ENCODE data around the gene PRM2.

DNA sequence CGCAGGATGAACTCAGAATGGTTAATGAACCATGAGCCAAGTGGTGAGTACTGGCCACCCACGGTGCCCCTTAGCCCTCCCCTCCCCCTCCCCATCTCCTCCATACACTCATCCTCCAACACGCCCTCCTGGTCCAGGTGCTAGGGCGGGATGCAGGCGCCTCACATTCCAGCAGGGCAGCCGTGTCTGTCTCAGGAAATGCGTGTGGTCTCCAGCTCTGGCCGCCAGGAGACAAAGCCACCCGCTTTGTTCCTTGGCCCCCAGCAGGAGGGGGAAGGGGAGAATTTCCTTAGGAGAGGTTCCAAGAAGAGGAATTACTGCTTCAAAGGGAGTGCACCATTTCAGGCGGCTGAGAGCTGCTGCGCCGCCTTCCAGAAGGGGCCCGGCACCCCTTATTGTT lies 39.2 kb upstream of the PRM2 start:
- TF ChIP-seq, protein P1, sequence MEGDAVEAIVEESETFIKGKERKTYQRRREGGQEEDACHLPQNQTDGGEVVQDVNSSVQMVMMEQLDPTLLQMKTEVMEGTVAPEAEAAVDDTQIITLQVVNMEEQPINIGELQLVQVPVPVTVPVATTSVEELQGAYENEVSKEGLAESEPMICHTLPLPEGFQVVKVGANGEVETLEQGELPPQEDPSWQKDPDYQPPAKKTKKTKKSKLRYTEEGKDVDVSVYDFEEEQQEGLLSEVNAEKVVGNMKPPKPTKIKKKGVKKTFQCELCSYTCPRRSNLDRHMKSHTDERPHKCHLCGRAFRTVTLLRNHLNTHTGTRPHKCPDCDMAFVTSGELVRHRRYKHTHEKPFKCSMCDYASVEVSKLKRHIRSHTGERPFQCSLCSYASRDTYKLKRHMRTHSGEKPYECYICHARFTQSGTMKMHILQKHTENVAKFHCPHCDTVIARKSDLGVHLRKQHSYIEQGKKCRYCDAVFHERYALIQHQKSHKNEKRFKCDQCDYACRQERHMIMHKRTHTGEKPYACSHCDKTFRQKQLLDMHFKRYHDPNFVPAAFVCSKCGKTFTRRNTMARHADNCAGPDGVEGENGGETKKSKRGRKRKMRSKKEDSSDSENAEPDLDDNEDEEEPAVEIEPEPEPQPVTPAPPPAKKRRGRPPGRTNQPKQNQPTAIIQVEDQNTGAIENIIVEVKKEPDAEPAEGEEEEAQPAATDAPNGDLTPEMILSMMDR (IDR thresholded peaks at IDR 0.05; ENCODE audit: control extremely low read depth in 1 of 3, insufficient read depth in 1 of 3, low read depth in 1 of 3, low read length in 3 of 3) = peak; percentile 29 to 55 (median 41)
- TF ChIP-seq TEAD4 (IDR thresholded peaks at IDR 0.05; ENCODE audit: low read depth, low read length) = peak; percentile 99
- no peak for TF ChIP-seq POLR2AphosphoS5 (IDR thresholded peaks at IDR 0.05; ENCODE audit: low read depth, low read length)
- no peak for TF ChIP-seq SUZ12 (IDR thresholded peaks at IDR 0.05; ENCODE audit: low read length)
- TF ChIP-seq EZH2 (IDR thresholded peaks at IDR 0.05; ENCODE audit: low read depth, low read length, severe bottlenecking) = no peak
- TF ChIP-seq, protein P2, sequence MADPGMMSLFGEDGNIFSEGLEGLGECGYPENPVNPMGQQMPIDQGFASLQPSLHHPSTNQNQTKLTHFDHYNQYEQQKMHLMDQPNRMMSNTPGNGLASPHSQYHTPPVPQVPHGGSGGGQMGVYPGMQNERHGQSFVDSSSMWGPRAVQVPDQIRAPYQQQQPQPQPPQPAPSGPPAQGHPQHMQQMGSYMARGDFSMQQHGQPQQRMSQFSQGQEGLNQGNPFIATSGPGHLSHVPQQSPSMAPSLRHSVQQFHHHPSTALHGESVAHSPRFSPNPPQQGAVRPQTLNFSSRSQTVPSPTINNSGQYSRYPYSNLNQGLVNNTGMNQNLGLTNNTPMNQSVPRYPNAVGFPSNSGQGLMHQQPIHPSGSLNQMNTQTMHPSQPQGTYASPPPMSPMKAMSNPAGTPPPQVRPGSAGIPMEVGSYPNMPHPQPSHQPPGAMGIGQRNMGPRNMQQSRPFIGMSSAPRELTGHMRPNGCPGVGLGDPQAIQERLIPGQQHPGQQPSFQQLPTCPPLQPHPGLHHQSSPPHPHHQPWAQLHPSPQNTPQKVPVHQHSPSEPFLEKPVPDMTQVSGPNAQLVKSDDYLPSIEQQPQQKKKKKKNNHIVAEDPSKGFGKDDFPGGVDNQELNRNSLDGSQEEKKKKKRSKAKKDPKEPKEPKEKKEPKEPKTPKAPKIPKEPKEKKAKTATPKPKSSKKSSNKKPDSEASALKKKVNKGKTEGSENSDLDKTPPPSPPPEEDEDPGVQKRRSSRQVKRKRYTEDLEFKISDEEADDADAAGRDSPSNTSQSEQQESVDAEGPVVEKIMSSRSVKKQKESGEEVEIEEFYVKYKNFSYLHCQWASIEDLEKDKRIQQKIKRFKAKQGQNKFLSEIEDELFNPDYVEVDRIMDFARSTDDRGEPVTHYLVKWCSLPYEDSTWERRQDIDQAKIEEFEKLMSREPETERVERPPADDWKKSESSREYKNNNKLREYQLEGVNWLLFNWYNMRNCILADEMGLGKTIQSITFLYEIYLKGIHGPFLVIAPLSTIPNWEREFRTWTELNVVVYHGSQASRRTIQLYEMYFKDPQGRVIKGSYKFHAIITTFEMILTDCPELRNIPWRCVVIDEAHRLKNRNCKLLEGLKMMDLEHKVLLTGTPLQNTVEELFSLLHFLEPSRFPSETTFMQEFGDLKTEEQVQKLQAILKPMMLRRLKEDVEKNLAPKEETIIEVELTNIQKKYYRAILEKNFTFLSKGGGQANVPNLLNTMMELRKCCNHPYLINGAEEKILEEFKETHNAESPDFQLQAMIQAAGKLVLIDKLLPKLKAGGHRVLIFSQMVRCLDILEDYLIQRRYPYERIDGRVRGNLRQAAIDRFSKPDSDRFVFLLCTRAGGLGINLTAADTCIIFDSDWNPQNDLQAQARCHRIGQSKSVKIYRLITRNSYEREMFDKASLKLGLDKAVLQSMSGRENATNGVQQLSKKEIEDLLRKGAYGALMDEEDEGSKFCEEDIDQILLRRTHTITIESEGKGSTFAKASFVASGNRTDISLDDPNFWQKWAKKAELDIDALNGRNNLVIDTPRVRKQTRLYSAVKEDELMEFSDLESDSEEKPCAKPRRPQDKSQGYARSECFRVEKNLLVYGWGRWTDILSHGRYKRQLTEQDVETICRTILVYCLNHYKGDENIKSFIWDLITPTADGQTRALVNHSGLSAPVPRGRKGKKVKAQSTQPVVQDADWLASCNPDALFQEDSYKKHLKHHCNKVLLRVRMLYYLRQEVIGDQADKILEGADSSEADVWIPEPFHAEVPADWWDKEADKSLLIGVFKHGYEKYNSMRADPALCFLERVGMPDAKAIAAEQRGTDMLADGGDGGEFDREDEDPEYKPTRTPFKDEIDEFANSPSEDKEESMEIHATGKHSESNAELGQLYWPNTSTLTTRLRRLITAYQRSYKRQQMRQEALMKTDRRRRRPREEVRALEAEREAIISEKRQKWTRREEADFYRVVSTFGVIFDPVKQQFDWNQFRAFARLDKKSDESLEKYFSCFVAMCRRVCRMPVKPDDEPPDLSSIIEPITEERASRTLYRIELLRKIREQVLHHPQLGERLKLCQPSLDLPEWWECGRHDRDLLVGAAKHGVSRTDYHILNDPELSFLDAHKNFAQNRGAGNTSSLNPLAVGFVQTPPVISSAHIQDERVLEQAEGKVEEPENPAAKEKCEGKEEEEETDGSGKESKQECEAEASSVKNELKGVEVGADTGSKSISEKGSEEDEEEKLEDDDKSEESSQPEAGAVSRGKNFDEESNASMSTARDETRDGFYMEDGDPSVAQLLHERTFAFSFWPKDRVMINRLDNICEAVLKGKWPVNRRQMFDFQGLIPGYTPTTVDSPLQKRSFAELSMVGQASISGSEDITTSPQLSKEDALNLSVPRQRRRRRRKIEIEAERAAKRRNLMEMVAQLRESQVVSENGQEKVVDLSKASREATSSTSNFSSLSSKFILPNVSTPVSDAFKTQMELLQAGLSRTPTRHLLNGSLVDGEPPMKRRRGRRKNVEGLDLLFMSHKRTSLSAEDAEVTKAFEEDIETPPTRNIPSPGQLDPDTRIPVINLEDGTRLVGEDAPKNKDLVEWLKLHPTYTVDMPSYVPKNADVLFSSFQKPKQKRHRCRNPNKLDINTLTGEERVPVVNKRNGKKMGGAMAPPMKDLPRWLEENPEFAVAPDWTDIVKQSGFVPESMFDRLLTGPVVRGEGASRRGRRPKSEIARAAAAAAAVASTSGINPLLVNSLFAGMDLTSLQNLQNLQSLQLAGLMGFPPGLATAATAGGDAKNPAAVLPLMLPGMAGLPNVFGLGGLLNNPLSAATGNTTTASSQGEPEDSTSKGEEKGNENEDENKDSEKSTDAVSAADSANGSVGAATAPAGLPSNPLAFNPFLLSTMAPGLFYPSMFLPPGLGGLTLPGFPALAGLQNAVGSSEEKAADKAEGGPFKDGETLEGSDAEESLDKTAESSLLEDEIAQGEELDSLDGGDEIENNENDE (IDR thresholded peaks at IDR 0.05; ENCODE audit: insufficient replicate concordance, low read length) = no peak
- TF ChIP-seq TCF12 (IDR thresholded peaks at IDR 0.05; ENCODE audit: low read depth, low read length) = peak; percentile 99
- peak in 1 of 2 experiments; percentile 77; a peak in 1 of 4 replicates for TF ChIP-seq HDAC2 (IDR thresholded peaks at IDR 0.05; ENCODE audit: borderline replicate concordance in 1 of 2, low read depth in 2 of 2, low read length in 2 of 2)

Data from H1 (cell line).